SK-N-MC (cell line): ENCODE results near the gene GID4.

ENCODE experiments used
- DNase-seq: peaks from one replicate; pipeline ENCODE4 v3.0.0-alpha.2; 2011; ENCODE audit warnings: low read depth, low spot score
- H3K27ac ChIP-seq: fragments of 200-600 bp; sonication (generic); 2 replicates; pipeline ENCODE4 v1.5.1; 2016; ENCODE audit warnings: mixed run types
- H3K36me3 ChIP-seq: fragments of 200-600 bp; sonication (generic); 2 replicates; pipeline ENCODE4 v1.6.1; 2017; ENCODE audit warnings: antibody characterized with exemption, low read length, mixed read lengths; ENCODE audit not compliant: insufficient read depth
- H3K4me3 ChIP-seq: fragments of 200-600 bp; sonication (generic); 2 replicates; pipeline ENCODE4 v1.5.1; 2016
- H3K9ac ChIP-seq: fragments of 200-600 bp; sonication (generic); 2 replicates; pipeline ENCODE4 v1.8.0; 2017; ENCODE audit warnings: mixed run types, mixed read lengths; ENCODE audit not compliant: insufficient read length
- H3K9me3 ChIP-seq: fragments of 200-600 bp; sonication (generic); 2 replicates; pipeline ENCODE4 v1.6.1; 2017; ENCODE audit warnings: low read depth, mild to moderate bottlenecking, antibody characterized with exemption, low read length, moderate library complexity, mixed read lengths
- EZH2 ChIP-seq: fragments of 200-600 bp; sonication (generic); IDR thresholded peaks from one replicate; pipeline ENCODE4 v1.6.1; 2017; ENCODE audit warnings: antibody characterized with exemption
- FOXP2 ChIP-seq: optimal IDR thresholded peaks from 2 replicates; pipeline ENCODE3; 2011; ENCODE audit warnings: mild to moderate bottlenecking, moderate library complexity; ENCODE audit not compliant: insufficient read depth; ENCODE audit errors: extremely low read length, control extremely low read depth
- POLR2AphosphoS5 ChIP-seq: IDR thresholded peaks from 2 replicates; pipeline ENCODE4 v1.6.1; 2012; ENCODE audit warnings: mild to moderate bottlenecking, low read depth, low read length, borderline replicate concordance

The GID4 gene

DNA sequence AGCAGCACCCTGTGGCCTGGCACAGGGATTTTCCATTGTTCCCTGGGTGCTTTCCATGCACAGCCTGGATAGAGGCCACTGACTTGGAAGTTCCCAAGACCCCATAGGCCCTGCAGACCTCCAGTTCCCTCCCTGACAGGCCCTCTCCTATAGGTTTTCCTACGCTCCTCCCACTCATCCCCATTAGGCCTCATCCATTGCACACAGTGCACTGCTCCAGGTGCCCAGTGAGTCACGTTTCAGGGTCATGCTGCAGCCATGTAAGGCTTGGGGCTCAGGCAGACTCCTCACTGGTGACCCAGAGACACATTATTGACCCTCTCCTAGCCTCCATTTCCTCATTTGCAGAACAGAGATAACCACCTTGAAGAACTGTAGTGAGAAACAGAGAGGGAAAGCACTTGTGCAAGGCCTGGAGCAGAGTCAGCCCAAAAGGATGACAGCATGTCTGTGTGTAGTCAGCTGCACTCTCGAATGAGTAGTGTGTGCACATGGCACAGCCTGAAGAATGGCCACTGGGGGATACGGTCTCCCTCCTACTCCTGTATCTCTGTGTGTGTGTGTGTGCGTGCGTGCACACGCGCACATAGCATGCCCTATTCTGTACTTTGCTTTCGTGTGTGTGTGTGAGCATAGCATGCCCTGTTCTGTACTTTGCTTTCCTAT, 39.7 kb upstream of the GID4 start:
- H3K9me3 ChIP-seq = no peaks in the 10 kb centered on the region
- H3K9ac ChIP-seq = no peak overlapping the region
- no peaks in the 10 kb centered on the region for H3K36me3 ChIP-seq
- H3K27ac ChIP-seq = no peak overlapping the region
- no peak overlapping the region for H3K4me3 ChIP-seq
- no peak for TF ChIP-seq EZH2
- no peak for TF ChIP-seq FOXP2
- no peak for TF ChIP-seq POLR2AphosphoS5
- DNase-seq = no peak

DNA sequence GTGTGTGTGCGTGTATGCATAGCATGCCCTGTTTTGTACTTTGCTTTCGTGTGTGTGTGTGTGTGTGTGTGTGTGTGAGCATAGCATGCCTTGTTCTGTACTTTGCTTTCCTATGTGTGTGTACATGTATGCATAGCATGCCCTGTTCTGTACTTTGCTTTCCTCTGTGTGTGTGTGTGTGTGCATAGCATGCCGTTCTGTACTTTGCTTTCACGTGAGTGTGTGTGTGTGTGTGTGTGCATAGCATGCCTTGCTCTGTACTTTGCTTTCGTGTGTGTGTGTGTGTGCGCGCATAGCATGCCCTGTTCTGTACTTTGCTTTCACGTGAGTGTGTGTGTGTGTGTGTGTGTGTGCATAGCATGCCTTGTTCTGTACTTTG, 39.2 kb upstream of the GID4 start:
- no peak for DNase-seq
- H3K4me3 ChIP-seq = no peak overlapping the region
- no peaks in the 10 kb centered on the region for H3K36me3 ChIP-seq
- no peak overlapping the region for H3K9ac ChIP-seq
- H3K27ac ChIP-seq = no peak overlapping the region
- no peaks in the 10 kb centered on the region for H3K9me3 ChIP-seq
- no peak for TF ChIP-seq POLR2AphosphoS5
- no peak for TF ChIP-seq FOXP2
- no peak for TF ChIP-seq EZH2

- TF ChIP-seq EZH2 (no peak), POLR2AphosphoS5 (no peak), FOXP2 (no peak)
- DNase-seq = no peak
- Histone ChIP-seq H3K36me3 (no peaks in the 10 kb centered on the region), H3K4me3 (no peak overlapping the region), H3K9ac (no peak overlapping the region), H3K27ac (no peak overlapping the region), H3K9me3 (no peaks in the 10 kb centered on the region)
Measured at GRCh38 chr17:18002171-18002570, 37.0 kb upstream of the GID4 start.

GRCh38 chr17:18004345-18004744, 34.9 kb upstream of the GID4 start:
- Histone ChIP-seq H3K9ac (no peak overlapping the region), H3K27ac (no peak overlapping the region), H3K4me3 (no peak overlapping the region), H3K36me3 (no peaks in the 10 kb centered on the region), H3K9me3 (no peaks in the 10 kb centered on the region)
- TF ChIP-seq EZH2 (no peak), POLR2AphosphoS5 (no peak)
- no peak for DNase-seq

GRCh38 chr17:18004884-18005305, 34.3 kb upstream of the GID4 start:
- DNase-seq = no peak
- TF ChIP-seq EZH2 (no peak), FOXP2 (no peak), POLR2AphosphoS5 (no peak)
- Histone ChIP-seq H3K4me3 (no peak overlapping the region), H3K9ac (no peak overlapping the region), H3K27ac (no peak overlapping the region), H3K36me3 (no peaks in the 10 kb centered on the region), H3K9me3 (no peaks in the 10 kb centered on the region)

- no peak overlapping the region for H3K27ac ChIP-seq
- no peak overlapping the region for H3K9ac ChIP-seq
- no peak for DNase-seq
- no peak for TF ChIP-seq FOXP2
- TF ChIP-seq POLR2AphosphoS5 = no peak
- no peak for TF ChIP-seq EZH2
- no peaks in the 10 kb centered on the region for H3K9me3 ChIP-seq
- no peak overlapping the region for H3K4me3 ChIP-seq
- no peaks in the 10 kb centered on the region for H3K36me3 ChIP-seq
Measured at GRCh38 chr17:18005496-18005895, 33.7 kb upstream of the GID4 start.

GRCh38 chr17:18006495-18007239, 32.5 kb upstream of the GID4 start:
- no peak overlapping the region for H3K27ac ChIP-seq
- no peak for TF ChIP-seq POLR2AphosphoS5
- no peak for TF ChIP-seq EZH2
- TF ChIP-seq FOXP2 = no peak
- H3K9me3 ChIP-seq = no peaks in the 10 kb centered on the region
- H3K9ac ChIP-seq = no peak overlapping the region
- no peaks in the 10 kb centered on the region for H3K36me3 ChIP-seq
- DNase-seq = no peak
- no peak overlapping the region for H3K4me3 ChIP-seq

DNA sequence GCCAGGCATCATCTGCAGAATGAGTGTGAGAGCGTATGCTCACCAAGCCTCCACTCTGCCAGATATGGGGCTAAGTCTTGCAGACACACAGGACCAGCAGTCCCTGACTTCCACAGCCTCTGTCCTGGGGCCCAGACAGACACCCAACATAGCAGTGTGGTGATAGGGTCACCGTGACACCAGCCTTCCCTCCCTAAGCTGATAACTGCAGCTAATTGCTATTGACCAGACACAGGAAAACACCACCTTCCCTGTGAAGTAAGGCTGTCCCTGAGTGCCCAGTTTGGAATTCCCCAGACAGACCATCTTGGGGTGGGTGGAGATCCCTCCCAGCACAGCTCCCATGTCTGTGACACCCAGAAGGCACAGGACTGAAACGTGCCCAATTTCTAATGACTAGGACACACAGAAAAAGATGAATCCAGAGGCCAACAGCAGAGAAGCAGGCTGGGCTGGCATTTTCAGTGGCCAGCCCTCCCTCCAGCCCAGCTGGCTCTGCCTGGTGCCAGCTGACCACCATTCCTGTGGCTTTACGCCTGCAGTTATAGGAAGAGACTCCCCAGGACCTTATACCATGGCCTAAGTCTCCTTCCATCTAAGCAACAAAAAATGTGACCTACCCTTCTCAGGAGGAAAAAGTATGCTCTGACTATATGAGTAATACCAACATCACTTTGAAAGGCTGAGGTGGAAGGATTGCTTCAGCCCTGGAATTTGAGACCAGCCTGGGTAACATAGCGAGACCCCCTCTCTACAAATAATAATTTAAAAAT, 30.5 kb upstream of the GID4 start:
- Histone ChIP-seq H3K27ac (no peak overlapping the region), H3K36me3 (no peaks in the 10 kb centered on the region), H3K9ac (no peak overlapping the region), H3K4me3 (no peak overlapping the region), H3K9me3 (no peaks in the 10 kb centered on the region)
- no peak for DNase-seq
- TF ChIP-seq EZH2 (no peak), POLR2AphosphoS5 (no peak), FOXP2 (no peak)
